Middle frontal gyrus (tissue), 1 donor: ENCODE results near the gene EHD4.

Experiments
- DNase-seq: peaks from one replicate; pipeline ENCODE4 v3.0.0-alpha.2; 2015; ENCODE audit warnings: low spot score; ENCODE audit errors: extremely low spot score

EHD4 gene

DNA sequence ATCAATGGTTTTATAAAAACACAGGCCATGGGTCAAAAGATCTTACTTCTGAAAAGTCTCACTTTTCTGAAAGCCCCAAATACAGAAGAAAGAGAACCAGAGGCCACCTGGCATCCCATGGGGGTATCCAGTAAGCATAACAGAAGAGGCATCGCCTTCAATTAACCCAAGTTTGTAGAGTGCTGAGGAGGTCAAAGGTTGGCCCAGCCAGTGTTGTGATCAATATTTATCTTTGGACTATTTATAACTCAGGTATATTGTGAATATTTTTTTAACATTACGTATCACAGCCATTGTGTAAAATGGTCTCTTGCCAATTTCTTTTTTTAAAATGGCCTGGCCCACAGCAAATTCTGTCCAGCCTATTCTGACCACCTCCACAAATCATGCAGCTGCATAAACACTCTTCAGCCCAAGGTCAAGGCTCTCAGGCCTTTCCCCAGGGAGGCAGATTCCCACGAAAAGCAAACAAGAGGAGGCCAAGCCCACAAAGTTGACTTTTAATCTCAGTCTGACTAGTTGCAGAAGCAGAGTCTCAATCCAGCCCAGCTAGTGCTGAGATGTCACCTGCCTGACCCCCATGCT, 52.3 kb downstream of the EHD4 start:
- DNase-seq: no peak

DNA sequence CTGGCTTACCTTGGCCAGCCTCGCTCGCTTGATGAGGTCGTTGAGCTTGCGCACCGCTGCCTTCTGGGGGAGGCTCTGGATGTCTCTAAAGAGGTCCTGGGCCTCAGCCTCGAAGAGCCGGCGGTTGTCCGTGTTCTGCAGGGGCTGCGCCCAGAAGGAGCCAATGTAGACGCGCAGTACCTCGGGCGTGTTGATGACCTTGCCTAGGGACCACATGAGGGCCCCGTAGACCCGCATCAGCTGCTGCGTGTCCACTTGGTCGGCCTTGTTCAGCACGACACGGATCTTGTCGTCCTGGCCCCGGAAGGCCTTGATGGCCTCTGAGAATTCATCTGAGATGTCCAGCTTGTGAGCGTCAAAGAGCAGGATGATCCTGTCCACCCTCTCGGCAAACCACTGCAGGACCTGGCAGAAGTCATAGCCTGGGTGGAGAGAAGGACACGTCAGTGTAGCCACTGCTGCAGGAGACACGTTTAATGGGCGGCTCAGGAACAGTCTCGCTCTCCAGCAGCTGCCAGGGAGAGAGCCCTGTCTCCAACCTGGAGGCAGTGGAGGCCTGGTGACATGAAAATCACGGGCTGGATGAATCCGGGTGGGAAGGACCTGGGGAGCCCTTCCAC, 53.0 kb downstream of the EHD4 start:
- DNase-seq: no peak

GRCh38 chr15:41918506-41919126, 53.7 kb downstream of the EHD4 start:
- DNase-seq: no peak

GRCh38 chr15:41917767-41918430, 54.5 kb downstream of the EHD4 start:
- no peak for DNase-seq

GRCh38 chr15:41915255-41915994, 56.9 kb downstream of the EHD4 start:
- no peak for DNase-seq

GRCh38 chr15:41914411-41914810, 57.9 kb downstream of the EHD4 start:
- DNase-seq: no peak

- no peak for DNase-seq
Measured at GRCh38 chr15:41913256-41913655, 59.1 kb downstream of the EHD4 start.

DNA sequence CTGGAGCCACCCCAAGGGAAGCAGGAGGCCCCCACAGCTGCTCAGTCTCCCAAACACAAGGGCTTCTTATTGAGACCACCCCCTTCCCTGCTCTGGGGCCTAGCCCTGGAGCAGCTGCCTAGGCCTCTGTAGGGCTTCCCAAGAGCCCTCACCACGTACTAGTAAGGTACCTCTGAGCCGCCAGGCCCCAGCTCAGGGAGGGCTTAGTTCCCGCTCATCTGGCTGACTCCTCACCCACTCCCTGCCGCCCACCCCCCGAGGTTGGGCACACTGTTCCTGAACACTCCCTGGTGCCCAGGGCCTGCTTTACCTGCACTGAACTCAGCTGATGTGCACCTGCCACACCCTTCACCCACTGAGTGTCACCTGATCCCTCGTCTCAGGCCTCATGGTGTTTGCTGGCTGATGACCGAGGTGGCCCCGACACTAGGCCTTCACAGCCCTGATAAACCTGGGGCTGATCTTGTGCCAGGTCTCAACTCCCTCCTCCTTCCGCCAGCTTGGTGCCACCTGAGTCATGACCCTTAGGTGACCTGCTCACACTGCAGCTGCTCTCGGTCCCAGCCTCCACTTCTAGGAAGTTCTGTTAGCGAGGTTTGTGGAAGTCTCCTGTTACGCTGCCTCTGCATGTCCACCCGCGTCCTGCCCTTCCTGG, 60.5 kb downstream of the EHD4 start:
- no peak for DNase-seq

DNA sequence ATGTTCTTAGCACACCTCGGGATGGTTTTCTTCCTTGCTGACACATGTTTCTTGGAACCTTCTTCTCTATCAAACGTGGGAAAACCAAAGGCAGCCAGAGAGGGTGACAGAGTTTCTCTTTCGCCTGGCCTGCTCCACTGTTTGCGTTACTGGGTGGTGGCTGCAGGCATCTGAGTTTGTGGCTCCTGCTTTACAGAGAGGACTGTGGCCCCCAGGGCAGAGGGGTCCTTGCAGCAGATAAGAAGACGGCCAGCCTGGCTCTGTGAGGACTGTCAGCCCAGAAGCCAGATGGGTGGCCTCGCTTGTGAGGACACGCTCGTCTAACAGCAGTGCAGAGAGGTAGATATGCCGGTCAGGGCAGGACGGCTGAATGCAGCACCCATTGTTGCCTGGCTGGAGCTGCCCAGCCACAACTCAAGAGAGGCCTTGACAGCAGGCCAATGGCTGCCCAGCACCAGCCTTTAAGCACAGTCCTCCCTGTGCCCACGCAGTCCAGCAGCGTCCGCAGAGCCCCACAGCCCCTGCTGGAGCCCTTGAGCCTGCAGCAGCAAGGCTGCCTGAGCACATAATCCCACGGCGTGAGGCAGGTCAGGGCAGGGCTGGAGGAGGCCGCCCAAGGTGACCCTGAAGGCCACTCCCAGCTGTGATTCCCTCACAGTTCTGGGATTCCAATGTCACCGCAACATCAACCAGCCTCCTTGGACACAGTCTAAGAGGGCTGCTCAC, 63.5 kb downstream of the EHD4 start:
- no peak for DNase-seq

GRCh38 chr15:41907141-41907540, 65.2 kb downstream of the EHD4 start:
- no peak for DNase-seq

- DNase-seq: no peak
Measured at GRCh38 chr15:41906608-41907007, 65.7 kb downstream of the EHD4 start.

GRCh38 chr15:41905036-41905793, 67.1 kb downstream of the EHD4 start:
- DNase-seq: no peak

DNA sequence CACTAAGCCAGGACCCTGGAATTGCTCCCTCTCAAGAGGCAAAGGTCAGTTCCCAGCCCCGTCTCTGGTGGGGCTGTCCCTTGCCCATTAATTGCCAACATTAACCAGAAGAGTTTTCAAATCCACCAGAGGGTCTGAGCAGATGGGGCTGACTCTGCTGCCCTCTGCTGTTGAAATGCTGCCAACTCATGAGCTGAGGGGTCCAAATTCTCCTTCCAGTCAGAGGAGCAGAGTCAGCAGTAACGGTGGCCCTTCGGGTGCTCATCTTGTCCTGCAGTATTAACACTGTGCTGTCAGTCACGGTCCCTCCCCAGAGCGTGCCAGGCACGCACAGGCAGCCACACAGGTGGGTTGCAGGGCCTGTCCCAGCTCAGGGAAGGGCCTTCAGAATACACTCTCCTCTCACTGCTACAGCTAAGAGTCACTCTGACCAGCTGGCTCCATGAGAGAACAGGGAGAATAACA, 67.8 kb downstream of the EHD4 start:
- no peak for DNase-seq

GRCh38 chr15:41903782-41904181, 68.6 kb downstream of the EHD4 start:
- no peak for DNase-seq

GRCh38 chr15:41901431-41901830, 70.9 kb downstream of the EHD4 start:
- DNase-seq: no peak

GRCh38 chr15:41900526-41901380, 71.6 kb downstream of the EHD4 start:
- no peak for DNase-seq

GRCh38 chr15:41899854-41900442, 72.4 kb downstream of the EHD4 start:
- no peak for DNase-seq

GRCh38 chr15:41897363-41897799, 75.0 kb downstream of the EHD4 start:
- DNase-seq: no peak
